Activated B cell treated with CpG ODN at 0.5 μM for 24 hours (primary cell): ENCODE measurements around the gene RMDN2. TPM values are rescaled to one million over a fixed set of nuclear protein-coding genes. Genes with fewer than 3 reads are reported as not detected.

ENCODE experiments used
- ATAC-seq: fragments of 200-7000 bp; cut with Tn5 transposase; one replicate; pipeline ENCODE4 v1.10.0; 2021; ENCODE audit warnings: low read depth, mild to moderate bottlenecking, moderate library complexity
- CTCF ChIA-PET: fragments of 350-600 bp; sonication (Branson Sonifier 250); formaldehyde crosslinking; loops from one replicate; lab custom pipeline; 2021; ENCODE audit warnings: antibody characterized with exemption; lab: Charles Lee
- POLR2A ChIA-PET: fragments of 350-600 bp; sonication (Branson Sonifier 250); formaldehyde crosslinking; loops from one replicate; lab custom pipeline; 2021; ENCODE audit warnings: antibody characterized with exemption; lab: Charles Lee
- DNase-seq: peaks from one replicate; pipeline ENCODE4 v3.0.0; 2022
- H3K27ac Mint-ChIP-seq: one replicate; pipeline ENCODE4 v1.8.0; 2020; ENCODE audit warnings: mixed read lengths
- H3K27me3 Mint-ChIP-seq: one replicate; pipeline ENCODE4 v1.8.0; 2021; ENCODE audit warnings: mixed read lengths
- H3K36me3 Mint-ChIP-seq: one replicate; pipeline ENCODE4 v1.8.0; 2021; ENCODE audit warnings: low read depth, mixed read lengths
- H3K4me1 Mint-ChIP-seq: one replicate; pipeline ENCODE4 v1.8.0; 2021; ENCODE audit warnings: mixed read lengths
- H3K4me3 Mint-ChIP-seq: one replicate; pipeline ENCODE4 v1.8.0; 2020; ENCODE audit warnings: mild to moderate bottlenecking, mixed read lengths
- H3K9me3 Mint-ChIP-seq: one replicate; pipeline ENCODE4 v1.8.0; 2020; ENCODE audit warnings: mixed read lengths
- CTCF ChIP-seq: fragments of 200-600 bp; IDR thresholded peaks from one replicate; pipeline ENCODE4 v1.8.0; 2022; ENCODE audit warnings: antibody characterized with exemption, mild to moderate bottlenecking
- intact Hi-C: fragments of 100-400 bp; cut with micrococcal nuclease; formaldehyde crosslinking; loops from one replicate; pipeline ENCODE4 v1.15.1; 2024
- total RNA-seq: library from RNA; stranded (reverse); gene quantifications from 2 replicates; pipeline ENCODE4 v1.2.3, GENCODE V29; 2022

The RMDN2 gene
- total RNA-seq, 1 donor from 2014 or later = 7.0 TPM

GRCh38 chr2:37985333-37985732, 60.2 kb downstream of the RMDN2 start:
- ATAC-seq = no peak
- no peak overlapping the region for H3K27ac Mint-ChIP-seq
- POLR2A ChIA-PET = no interaction called here

GRCh38 chr2:37987098-37987775, 62.1 kb downstream of the RMDN2 start:
- peaks cover 9% of the 10 kb centered on the region for H3K36me3 Mint-ChIP-seq
- no peak for DNase-seq
- no peaks in the 10 kb centered on the region for H3K27me3 Mint-ChIP-seq
- no peak for ATAC-seq
- ChIA-PET POLR2A (no interaction called here), CTCF (no interaction called here)
- intact Hi-C loops = no loop called here
- H3K4me3 Mint-ChIP-seq = no peak overlapping the region
- no peaks in the 10 kb centered on the region for H3K9me3 Mint-ChIP-seq
- TF ChIP-seq CTCF = no peak
- H3K4me1 Mint-ChIP-seq = peaks cover 2% of the 10 kb centered on the region
- H3K27ac Mint-ChIP-seq = no peak overlapping the region

More at GRCh38 chr2:37985333-37985732, 60.2 kb downstream of the RMDN2 start:
- intact Hi-C loops = no loop called here
- no peaks in the 10 kb centered on the region for H3K27me3 Mint-ChIP-seq
- peaks cover 7% of the 10 kb centered on the region for H3K4me1 Mint-ChIP-seq
- peaks cover 3% of the 10 kb centered on the region for H3K36me3 Mint-ChIP-seq
- CTCF ChIA-PET = interaction anchor here (1.1 kb wide), 1 partner anchor 289 kb away, joined by 3 read pairs; no protein-coding TSS in a partner anchor
- no peak for DNase-seq
- H3K4me3 Mint-ChIP-seq = no peak overlapping the region
- TF ChIP-seq CTCF = no peak
- H3K9me3 Mint-ChIP-seq = no peaks in the 10 kb centered on the region

- ChIA-PET POLR2A (no interaction called here), CTCF (no interaction called here)
- ATAC-seq = no peak
- H3K27me3 Mint-ChIP-seq = no peaks in the 10 kb centered on the region
- peaks cover 14% of the 10 kb centered on the region for H3K36me3 Mint-ChIP-seq
- no peak overlapping the region for H3K4me3 Mint-ChIP-seq
- TF ChIP-seq CTCF = no peak
- no peak overlapping the region for H3K27ac Mint-ChIP-seq
- H3K9me3 Mint-ChIP-seq = no peaks in the 10 kb centered on the region
- intact Hi-C loops = no loop called here
- no peak for DNase-seq
- no peaks in the 10 kb centered on the region for H3K4me1 Mint-ChIP-seq
Observed at GRCh38 chr2:37992601-37993000, 67.5 kb downstream of the RMDN2 start.

GRCh38 chr2:37993143-37993542, 68.1 kb downstream of the RMDN2 start:
- no peaks in the 10 kb centered on the region for H3K4me1 Mint-ChIP-seq
- intact Hi-C loops = no loop called here
- DNase-seq (no peak), ATAC-seq (no peak)
- H3K4me3 Mint-ChIP-seq = no peak overlapping the region
- TF ChIP-seq CTCF = no peak
- ChIA-PET CTCF (no interaction called here), POLR2A (no interaction called here)
- no peaks in the 10 kb centered on the region for H3K27me3 Mint-ChIP-seq
- H3K9me3 Mint-ChIP-seq = no peaks in the 10 kb centered on the region
- no peak overlapping the region for H3K27ac Mint-ChIP-seq
- H3K36me3 Mint-ChIP-seq = peaks cover 19% of the 10 kb centered on the region

GRCh38 chr2:37997629-37998028, 72.5 kb downstream of the RMDN2 start:
- ChIA-PET CTCF (interaction anchor here (1.1 to 1.2 kb wide), 2 partner anchors 15 to 277 kb away, joined by 3 to 4 read pairs; no protein-coding TSS in a partner anchor), POLR2A (no interaction called here)
- no peaks in the 10 kb centered on the region for H3K4me1 Mint-ChIP-seq
- peaks cover 32% of the 10 kb centered on the region for H3K36me3 Mint-ChIP-seq
- no peaks in the 10 kb centered on the region for H3K27me3 Mint-ChIP-seq
- intact Hi-C loops = no loop called here
- H3K4me3 Mint-ChIP-seq = no peak overlapping the region
- H3K9me3 Mint-ChIP-seq = peaks cover 5% of the 10 kb centered on the region
- no peak for TF ChIP-seq CTCF
- no peak for DNase-seq
- no peak for ATAC-seq
- H3K27ac Mint-ChIP-seq = no peak overlapping the region
